WTC11 (cell line): ENCODE results near the gene PFKFB4. TPM values are rescaled to one million over a fixed set of nuclear protein-coding genes. Genes with fewer than 3 reads are reported as not detected.

Experiments used
- ATAC-seq: fragments of 200-7000 bp; cut with Tn5 transposase; 2 replicates; pipeline ENCODE4 v1.10.0; 2021; ENCODE audit warnings: mild to moderate bottlenecking, moderate library complexity
- CTCF ChIA-PET: fragments of 300-600 bp; sonication (Branson Sonifier 250); formaldehyde crosslinking; loops from one replicate; lab custom pipeline; 2021; ENCODE audit warnings: antibody characterized with exemption; lab: Charles Lee
- POLR2A ChIA-PET: fragments of 350-600 bp; sonication (Branson Sonifier 250); formaldehyde crosslinking; loops from one replicate; lab custom pipeline; 2021; ENCODE audit warnings: antibody characterized with exemption; lab: Charles Lee
- DNase-seq: peaks from one replicate; pipeline ENCODE4 v3.0.0; 2021; ENCODE audit warnings: low spot score
- H3K27ac Mint-ChIP-seq: 2 replicates; pipeline ENCODE4 v1.8.0; 2021; ENCODE audit warnings: mixed read lengths
- H3K27me3 Mint-ChIP-seq: 2 replicates; pipeline ENCODE4 v1.8.0; 2021; ENCODE audit warnings: low read depth, mild to moderate bottlenecking, moderate library complexity, mixed read lengths
- H3K36me3 Mint-ChIP-seq: 2 replicates; pipeline ENCODE4 v1.8.0; 2021; ENCODE audit warnings: mixed read lengths
- H3K4me1 Mint-ChIP-seq: 2 replicates; pipeline ENCODE4 v1.8.0; 2022; ENCODE audit warnings: mixed read lengths
- H3K4me3 Mint-ChIP-seq: 2 replicates; pipeline ENCODE4 v1.8.0; 2021; ENCODE audit warnings: mild to moderate bottlenecking, moderate library complexity, mixed read lengths
- H3K9me3 Mint-ChIP-seq: 2 replicates; pipeline ENCODE4 v1.8.0; 2021; ENCODE audit warnings: mixed read lengths
- CDX4 ChIP-seq: fragments of 250-450 bp; sonication (Bioruptor Pico); IDR thresholded peaks from 2 replicates; pipeline ENCODE4 v1.9.0; 2021; ENCODE audit warnings: moderate library complexity, mild to moderate bottlenecking, inconsistent platforms, borderline replicate concordance
- CREM ChIP-seq: sonication (generic); formaldehyde crosslinking; IDR thresholded peaks from 2 replicates; pipeline ENCODE4 v1.8.1; 2022; ENCODE audit warnings: mild to moderate bottlenecking, missing genetic modification reagents, moderate library complexity
- E2F4 ChIP-seq: sonication (generic); formaldehyde crosslinking; IDR thresholded peaks from 2 replicates; pipeline ENCODE4 v1.8.1; 2022; ENCODE audit warnings: low read depth, mild to moderate bottlenecking, moderate library complexity, missing genetic modification reagents, borderline replicate concordance
- E2F5 ChIP-seq: sonication (generic); formaldehyde crosslinking; IDR thresholded peaks from 2 replicates; pipeline ENCODE4 v1.8.1; 2022; ENCODE audit warnings: mild to moderate bottlenecking, moderate library complexity, missing genetic modification reagents
- FOXJ3 ChIP-seq: sonication (generic); formaldehyde crosslinking; IDR thresholded peaks from 2 replicates; pipeline ENCODE4 v1.9.0; 2021; ENCODE audit warnings: missing genetic modification reagents, mild to moderate bottlenecking, borderline replicate concordance
- FOXP4 ChIP-seq: sonication (generic); formaldehyde crosslinking; IDR thresholded peaks from 2 replicates; pipeline ENCODE4 v1.8.0; 2022; ENCODE audit warnings: mild to moderate bottlenecking, missing genetic modification reagents
- GRHL2 ChIP-seq: fragments of 250-450 bp; sonication (Bioruptor Pico); IDR thresholded peaks from 2 replicates; pipeline ENCODE4 v1.8.0; 2022; ENCODE audit warnings: mild to moderate bottlenecking, moderate library complexity; ENCODE audit not compliant: insufficient replicate concordance, severe bottlenecking
- GTF2I ChIP-seq: fragments of 250-450 bp; sonication (Bioruptor Pico); conservative IDR thresholded peaks from 2 replicates; pipeline ENCODE4 v1.4.0; 2021; ENCODE audit warnings: mild to moderate bottlenecking
- HMGA2 ChIP-seq: fragments of 250-450 bp; sonication (Bioruptor Pico); IDR thresholded peaks from 2 replicates; pipeline ENCODE4 v1.4.0; 2021; ENCODE audit warnings: mild to moderate bottlenecking, moderate library complexity
- MYBL2 ChIP-seq: sonication (generic); formaldehyde crosslinking; IDR thresholded peaks from 2 replicates; pipeline ENCODE4 v1.8.1; 2023; ENCODE audit warnings: mild to moderate bottlenecking, moderate library complexity, missing genetic modification reagents
- NFE2L1 ChIP-seq: sonication (generic); formaldehyde crosslinking; IDR thresholded peaks from 2 replicates; pipeline ENCODE4 v1.8.1; 2023; ENCODE audit warnings: missing genetic modification reagents
- OVOL2 ChIP-seq: fragments of 250-450 bp; sonication (Bioruptor Pico); IDR thresholded peaks from 2 replicates; pipeline ENCODE4 v1.9.0; 2021; ENCODE audit warnings: mild to moderate bottlenecking, borderline replicate concordance
- SMAD3 ChIP-seq: sonication (generic); formaldehyde crosslinking; IDR thresholded peaks from 2 replicates; pipeline ENCODE4 v1.8.0; 2022; ENCODE audit warnings: missing genetic modification reagents, mild to moderate bottlenecking, borderline replicate concordance
- SMAD4 ChIP-seq: sonication (generic); formaldehyde crosslinking; IDR thresholded peaks from 2 replicates; pipeline ENCODE4 v1.8.0; 2022; ENCODE audit warnings: mild to moderate bottlenecking, missing genetic modification reagents
- TCF7 ChIP-seq: sonication (generic); formaldehyde crosslinking; IDR thresholded peaks from 2 replicates; pipeline ENCODE4 v1.8.0; 2022; ENCODE audit warnings: mild to moderate bottlenecking, low read depth, missing genetic modification reagents, moderate library complexity
- TEAD1 ChIP-seq: sonication (generic); formaldehyde crosslinking; IDR thresholded peaks from 2 replicates; pipeline ENCODE4 v1.8.0; 2022; ENCODE audit warnings: mild to moderate bottlenecking, missing genetic modification reagents
- USF1 ChIP-seq: sonication (generic); formaldehyde crosslinking; IDR thresholded peaks from 2 replicates; pipeline ENCODE4 v1.8.0; 2022; ENCODE audit warnings: mild to moderate bottlenecking, missing genetic modification reagents
- ZNF219 ChIP-seq: sonication (generic); formaldehyde crosslinking; IDR thresholded peaks from 2 replicates; pipeline ENCODE4 v1.8.0; 2023; ENCODE audit warnings: missing genetic modification reagents, mild to moderate bottlenecking, borderline replicate concordance
- ZNF317 ChIP-seq: sonication (generic); formaldehyde crosslinking; IDR thresholded peaks from 2 replicates; pipeline ENCODE4 v1.8.1; 2023; ENCODE audit warnings: low read depth, mild to moderate bottlenecking, moderate library complexity, missing genetic modification reagents, borderline replicate concordance
- ZNF423 ChIP-seq: fragments of 250-450 bp; sonication (Bioruptor Pico); IDR thresholded peaks from 2 replicates; pipeline ENCODE4 v2.1.2; 2022; ENCODE audit warnings: mild to moderate bottlenecking, moderate library complexity
- ZNF512 ChIP-seq: sonication (generic); formaldehyde crosslinking; IDR thresholded peaks from 2 replicates; pipeline ENCODE4 v1.8.1; 2022; ENCODE audit warnings: missing genetic modification reagents, borderline replicate concordance
- ZNF532 ChIP-seq: fragments of 250-450 bp; sonication (Bioruptor Pico); IDR thresholded peaks from 2 replicates; pipeline ENCODE4 v1.9.0; 2021; ENCODE audit warnings: mild to moderate bottlenecking, borderline replicate concordance
- ZNF671 ChIP-seq: fragments of 250-450 bp; sonication (Bioruptor Pico); IDR thresholded peaks from 2 replicates; pipeline ENCODE4 v1.8.0; 2021; ENCODE audit warnings: mild to moderate bottlenecking
- total RNA-seq: library from RNA; stranded (reverse); gene quantifications from 3 replicates; pipeline ENCODE4 v1.2.3, GENCODE V29; 2021

Gene PFKFB4
- total RNA-seq, 1 experiment from 2014 or later: 18.0 TPM

- DNase-seq: no peak
Observed at GRCh38 chr3:48569808-48570450, 13.3 kb upstream of the PFKFB4 start.

GRCh38 chr3:48569400-48569799 lies 12.8 kb upstream of the PFKFB4 start:
- H3K36me3 Mint-ChIP-seq: no peaks in the 10 kb centered on the region
- ChIA-PET CTCF (interaction anchor here (1.4 to 1.8 kb wide), 2 partner anchors 8 to 11 kb away, joined by 3 to 6 read pairs; no protein-coding TSS in a partner anchor), POLR2A (no interaction called here)
- H3K4me3 Mint-ChIP-seq: no peak overlapping the region
- ATAC-seq: no peak
- no peak overlapping the region for H3K27ac Mint-ChIP-seq
- DNase-seq: no peak
- no peaks in the 10 kb centered on the region for H3K27me3 Mint-ChIP-seq
- H3K4me1 Mint-ChIP-seq: no peaks in the 10 kb centered on the region
- TF ChIP-seq TEAD1 (no peak), ZNF512 (CRISPR knock-in tag) (no peak), ZNF423 (no peak), ZNF532 (CRISPR knock-in tag) (no peak), GRHL2 (no peak), FOXJ3 (CRISPR knock-in tag) (no peak), HMGA2 (CRISPR knock-in tag) (no peak), E2F4 (CRISPR knock-in tag) (no peak), OVOL2 (CRISPR knock-in tag) (no peak), FOXP4 (CRISPR knock-in tag) (no peak), CREM (CRISPR knock-in tag) (no peak), NFE2L1 (CRISPR knock-in tag) (no peak), USF1 (no peak), ZNF671 (CRISPR knock-in tag) (no peak), GTF2I (CRISPR knock-in tag) (no peak), ZNF219 (CRISPR knock-in tag) (no peak), MYBL2 (CRISPR knock-in tag) (no peak), TCF7 (no peak), CDX4 (CRISPR knock-in tag) (no peak)
- TF ChIP-seq, all 79 proteins: peak for 0
- no peaks in the 10 kb centered on the region for H3K9me3 Mint-ChIP-seq

More at GRCh38 chr3:48569808-48570450, 13.3 kb upstream of the PFKFB4 start:
- Mint-ChIP-seq H3K9me3 (no peaks in the 10 kb centered on the region), H3K36me3 (no peaks in the 10 kb centered on the region), H3K27me3 (no peaks in the 10 kb centered on the region), H3K27ac (no peak overlapping the region)
- POLR2A ChIA-PET: no interaction called here
- no peak for ATAC-seq
- TF ChIP-seq E2F5 (CRISPR knock-in tag) (no peak), SMAD4 (CRISPR knock-in tag) (no peak), SMAD3 (CRISPR knock-in tag) (no peak), ZNF317 (CRISPR knock-in tag) (no peak), TEAD1 (no peak)
- TF ChIP-seq, all 79 proteins: peak for 0
- no peak overlapping the region for H3K4me3 Mint-ChIP-seq
- CTCF ChIA-PET: interaction anchor here (1.4 to 1.8 kb wide), 3 partner anchors 9 to 65 kb away, joined by 3 to 6 read pairs (median 3); partner anchors contain the start of gene SLC26A6
- no peaks in the 10 kb centered on the region for H3K4me1 Mint-ChIP-seq
